Fibroblast of lung (primary cell): ENCODE data around the gene PPL. TPM values are rescaled to one million over a fixed set of nuclear protein-coding genes. Genes with fewer than 3 reads are reported as not detected.
"Not testable (repeated sequence)": the region's sequence is repeated elsewhere in the genome, so short reads cannot be mapped to it uniquely, and the experiment has no call there.

Source experiments
- DNase-seq, 2 donors: peaks; one replicate each; pipeline versions ENCODE4 v3.0.0 to v3.0.0-alpha.2; 2010; ENCODE audit warnings: low read depth in 2 of 2
- H2AFZ ChIP-seq: 2 replicates; pipeline ENCODE4 v1.5.1; 2012; ENCODE audit warnings: low read length, control low read depth, inconsistent platforms
- H3K27ac ChIP-seq: 2 replicates; pipeline ENCODE4 v1.5.1; 2011; ENCODE audit warnings: low read length, control low read depth; ENCODE audit not compliant: insufficient read depth
- H3K27me3 ChIP-seq: 2 replicates; pipeline ENCODE4 v1.5.1; 2011; ENCODE audit warnings: mild to moderate bottlenecking, low read length; ENCODE audit not compliant: control insufficient read depth, insufficient read depth
- H3K36me3 ChIP-seq: 2 replicates; pipeline ENCODE4 v1.5.1; 2011; ENCODE audit warnings: low read length; ENCODE audit not compliant: control insufficient read depth, insufficient read depth
- H3K4me1 ChIP-seq: 2 replicates; pipeline ENCODE4 v1.5.1; 2011; ENCODE audit warnings: low read length; ENCODE audit not compliant: control insufficient read depth, insufficient read depth; ENCODE audit errors: extremely low read depth
- H3K4me2 ChIP-seq: 2 replicates; pipeline ENCODE4 v1.5.1; 2011; ENCODE audit warnings: low read length, control low read depth; ENCODE audit not compliant: insufficient read depth; ENCODE audit errors: extremely low read depth
- H3K4me3 ChIP-seq, 4 experiments: fragments of 200-600 bp in 1 of 4; sonication (generic) in 1 of 4; replicated peaks in 1 of 4; 2 replicates each; pipeline ENCODE4 v1.5.1; 2011 to 2016; ENCODE audit warnings: low read length in 4 of 4, low read depth in 3 of 4, mild to moderate bottlenecking in 3 of 4, control low read depth in 2 of 4, inconsistent platforms in 1 of 4, mixed read lengths in 1 of 4; ENCODE audit not compliant: insufficient read depth in 1 of 4; ENCODE audit errors: control extremely low read depth in 1 of 4
- H3K79me2 ChIP-seq: 2 replicates; pipeline ENCODE4 v1.5.1; 2012; ENCODE audit warnings: mild to moderate bottlenecking, low read length, inconsistent platforms; ENCODE audit not compliant: control insufficient read depth, insufficient read depth
- H3K9ac ChIP-seq: 2 replicates; pipeline ENCODE4 v1.5.1; 2011; ENCODE audit warnings: mild to moderate bottlenecking, low read length, control low read depth; ENCODE audit not compliant: insufficient read depth
- H3K9me3 ChIP-seq: 2 replicates; pipeline ENCODE4 v1.5.1; 2012; ENCODE audit warnings: low read depth, low read length; ENCODE audit not compliant: control insufficient read depth, insufficient read depth
- H4K20me1 ChIP-seq: 2 replicates; pipeline ENCODE4 v1.5.1; 2011; ENCODE audit warnings: low read length; ENCODE audit not compliant: control insufficient read depth, insufficient read depth; ENCODE audit errors: extremely low read depth
- CTCF ChIP-seq, 2 donors: IDR thresholded peaks in 1 of 2; conservative IDR thresholded peaks in 1 of 2; 1 replicate in 1 of 2; 2 replicates in 1 of 2; pipeline ENCODE4 v1.5.1; 2011 to 2012; ENCODE audit warnings: low read length in 2 of 2, control low read depth in 1 of 2, inconsistent platforms in 1 of 2, low read depth in 1 of 2, mild to moderate bottlenecking in 1 of 2
- EZH2 ChIP-seq: IDR thresholded peaks from 2 replicates; pipeline ENCODE4 v1.5.1; 2012; ENCODE audit warnings: low read length, control low read depth, mild to moderate bottlenecking; ENCODE audit errors: missing control alignments
- polyA plus RNA-seq, 2 donors: library from polyadenylated mRNA; depleted of rRNA in 1 of 2; stranded (reverse) in 1 of 2; unstranded in 1 of 2; fragments of >200 nt; gene quantifications; 2 replicates each; pipeline ENCODE4 v1.2.1, GENCODE V29; 2011 to 2012; ENCODE audit warnings: missing spikeins in 1 of 2
- total RNA-seq: library from RNA; depleted of rRNA; stranded (reverse); fragments of >200 nt; gene quantifications from 2 replicates; pipeline ENCODE4 v1.2.1, GENCODE V29; 2014

The PPL gene
- total and polyA plus RNA-seq, 2 donors (not counting 1 experiment from before 2014, with no cell fraction given): 5.0 to 50.5 TPM

DNA sequence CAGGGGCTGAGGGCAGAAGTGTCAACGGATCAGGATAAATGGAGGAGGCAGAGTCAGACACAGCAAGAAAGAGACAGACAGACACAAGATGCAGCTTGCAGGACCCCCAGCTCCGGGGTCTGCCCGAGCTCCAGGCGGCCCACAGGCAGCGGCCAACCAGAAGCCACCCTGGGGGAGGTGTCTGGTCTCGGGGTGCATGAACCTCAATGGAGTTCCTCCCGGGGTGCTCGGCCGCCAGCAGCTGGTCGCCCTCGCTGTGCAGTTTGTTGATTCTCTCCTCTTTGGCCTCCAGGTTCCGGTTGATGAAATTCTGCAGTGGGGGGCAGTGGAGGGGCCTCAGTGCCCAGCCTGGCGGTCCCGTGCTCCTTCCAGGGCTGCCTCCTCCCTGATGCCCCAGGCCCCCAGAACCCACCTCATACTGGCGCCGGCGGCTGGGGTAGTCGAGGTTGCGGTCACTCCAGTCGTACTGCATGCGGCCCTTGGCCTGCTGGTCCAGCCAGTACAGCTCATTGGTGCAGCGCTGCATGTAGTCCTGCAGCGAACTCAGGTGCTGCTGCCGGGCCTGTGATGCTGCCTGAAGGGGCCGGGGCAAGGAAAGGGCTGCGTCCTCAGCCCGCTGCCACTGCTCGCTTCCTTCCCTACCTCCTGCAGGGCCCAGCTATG is 38.0 kb downstream of the PPL start:
- Histone ChIP-seq H3K9me3 (no peaks in the 10 kb centered on the region), H3K36me3 (no peaks in the 10 kb centered on the region), H2AFZ (no peak overlapping the region), H3K4me3 (no peak overlapping the region), H3K9ac (no peak overlapping the region), H3K27ac (no peak overlapping the region), H3K79me2 (no peaks in the 10 kb centered on the region), H4K20me1 (no peaks in the 10 kb centered on the region), H3K4me2 (no peak overlapping the region), H3K4me1 (no peaks in the 10 kb centered on the region), H3K27me3 (no peaks in the 10 kb centered on the region)
- no peak for TF ChIP-seq EZH2
- TF ChIP-seq CTCF (conservative IDR thresholded peaks at IDR 0.05 in 1 of 2, IDR thresholded peaks at IDR 0.05 in 1 of 2; ENCODE audit: low read depth in 1 of 2, low read length in 2 of 2): no peak
- DNase-seq: no peak

DNA sequence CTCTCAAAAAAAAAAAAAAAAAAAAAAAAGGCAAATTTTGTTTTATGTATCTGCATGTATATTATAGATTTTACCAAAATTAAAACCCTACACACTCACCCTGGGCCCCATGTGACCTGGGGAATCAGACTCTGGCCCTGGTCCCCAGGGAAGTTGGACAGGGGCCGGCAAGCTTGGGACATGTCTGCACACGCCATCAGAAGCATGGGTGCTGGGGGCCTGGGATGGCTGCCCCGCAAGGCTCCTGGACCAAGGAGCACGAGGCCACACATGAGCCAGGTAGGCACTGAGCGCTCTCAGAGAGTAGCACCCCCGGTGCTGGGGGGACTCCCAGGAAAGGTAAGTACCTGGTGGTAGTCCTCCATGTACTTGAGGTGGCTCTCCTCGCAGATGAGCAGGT is 39.6 kb downstream of the PPL start:
- H3K4me3 ChIP-seq: no peak overlapping the region
- no peak overlapping the region for H2AFZ ChIP-seq
- no peak overlapping the region for H3K27ac ChIP-seq
- H3K4me1 ChIP-seq: peaks cover 4% of the 10 kb centered on the region
- no peak for TF ChIP-seq CTCF (conservative IDR thresholded peaks at IDR 0.05 in 1 of 2, IDR thresholded peaks at IDR 0.05 in 1 of 2; ENCODE audit: low read depth in 1 of 2, low read length in 2 of 2)
- no peak for TF ChIP-seq EZH2
- H4K20me1 ChIP-seq: no peaks in the 10 kb centered on the region
- H3K9me3 ChIP-seq: no peaks in the 10 kb centered on the region
- H3K9ac ChIP-seq: no peak overlapping the region
- no peaks in the 10 kb centered on the region for H3K27me3 ChIP-seq
- no peak for DNase-seq
- H3K36me3 ChIP-seq: peaks cover 2% of the 10 kb centered on the region
- H3K79me2 ChIP-seq: no peaks in the 10 kb centered on the region
- no peak overlapping the region for H3K4me2 ChIP-seq

DNA sequence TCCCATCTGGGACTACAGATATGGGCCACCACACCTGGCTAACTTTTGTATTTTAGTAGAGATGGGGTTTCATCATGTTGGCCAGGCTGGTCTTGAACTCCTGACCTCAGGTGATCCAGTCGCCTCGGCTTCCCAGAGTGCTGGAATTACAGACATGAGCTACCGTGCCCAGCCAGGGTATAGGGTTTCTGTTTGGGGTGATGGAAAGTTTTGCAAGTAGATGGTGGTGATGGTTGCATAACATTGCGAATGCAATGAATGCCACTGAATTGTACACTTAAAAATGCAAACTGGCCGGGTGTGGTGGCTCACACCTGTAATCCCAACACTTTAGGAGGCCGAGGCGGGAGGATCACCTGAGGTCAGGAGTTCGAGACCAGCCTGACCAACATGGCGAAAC is 40.2 kb downstream of the PPL start:
- not testable (repeated sequence) for H3K9me3 ChIP-seq, H3K4me3 ChIP-seq, H2AFZ ChIP-seq, H3K79me2 ChIP-seq, H3K27ac ChIP-seq, DNase-seq, H4K20me1 ChIP-seq, H3K9ac ChIP-seq, H3K27me3 ChIP-seq, H3K36me3 ChIP-seq, H3K4me1 ChIP-seq, H3K4me2 ChIP-seq
